Naive thymus-derived CD4-positive, alpha-beta T cell (primary cell): ENCODE data around the gene FOXP4. TPM values are rescaled to one million over a fixed set of nuclear protein-coding genes. Genes with fewer than 3 reads are reported as not detected.
A peak's percentile ranks its signal among the peaks of the same experiment; 100 is the strongest.

ENCODE experiments used
- ATAC-seq: fragments of 150-1000 bp; cut with Tn5 transposase; 2 replicates; pipeline ENCODE4 v1.10.0; 2021; ENCODE audit warnings: mild to moderate bottlenecking, moderate library complexity
- CTCF ChIA-PET: fragments of 350-600 bp; sonication (Branson Sonifier 250); formaldehyde crosslinking; loops from one replicate; lab custom pipeline; 2021; ENCODE audit warnings: antibody characterized with exemption; lab: Charles Lee
- POLR2A ChIA-PET: fragments of 350-600 bp; sonication (Branson Sonifier 250); formaldehyde crosslinking; loops from one replicate; lab custom pipeline; 2021; ENCODE audit warnings: antibody characterized with exemption, inconsistent platforms; lab: Charles Lee
- DNase-seq, 9 donors: peaks; one replicate each; pipeline versions ENCODE4 v3.0.0 to v3.0.0-alpha.2; 2020 to 2022; ENCODE audit warnings: mixed read lengths in 1 of 9
- H3K27ac ChIP-seq: one replicate; pipeline ENCODE4 v1.7.0; 2013; ENCODE audit warnings: mild to moderate bottlenecking, low read depth, low read length, moderate library complexity
- H3K27me3 ChIP-seq, 2 donors: one replicate each; pipeline ENCODE4 v1.7.0; 2013; ENCODE audit warnings: low read length in 2 of 2, mild to moderate bottlenecking in 2 of 2, moderate library complexity in 2 of 2; ENCODE audit not compliant: control insufficient read depth in 2 of 2, insufficient read depth in 2 of 2
- H3K36me3 ChIP-seq, 3 experiments: 1 replicate in 2 of 3; 2 replicates in 1 of 3; pipeline ENCODE4 v1.7.0; 2013; ENCODE audit warnings: low read length in 3 of 3, mild to moderate bottlenecking in 3 of 3, moderate library complexity in 1 of 3; ENCODE audit not compliant: insufficient read depth in 3 of 3, control insufficient read depth in 2 of 3
- H3K4me1 ChIP-seq, 2 donors: one replicate each; pipeline ENCODE4 v1.7.0; 2013; ENCODE audit warnings: low read length in 2 of 2, mild to moderate bottlenecking in 2 of 2, moderate library complexity in 1 of 2; ENCODE audit not compliant: control insufficient read depth in 2 of 2, insufficient read depth in 2 of 2
- H3K4me3 ChIP-seq: 2 replicates; pipeline ENCODE4 v1.7.0; 2013; ENCODE audit warnings: mild to moderate bottlenecking, low read length
- H3K9me3 ChIP-seq, 3 experiments: 1 replicate in 2 of 3; 2 replicates in 1 of 3; pipeline ENCODE4 v1.7.0; 2013; ENCODE audit warnings: low read length in 3 of 3; ENCODE audit not compliant: control insufficient read depth in 2 of 3
- H3K27ac Mint-ChIP-seq, 9 donors: one replicate each; pipeline ENCODE4 v1.8.0; 2020 to 2022; ENCODE audit warnings: mixed read lengths in 9 of 9, mild to moderate bottlenecking in 8 of 9, moderate library complexity in 5 of 9, inconsistent platforms in 2 of 9
- H3K27me3 Mint-ChIP-seq, 5 donors: one replicate each; pipeline ENCODE4 v1.8.0; 2021 to 2022; ENCODE audit warnings: mixed read lengths in 5 of 5, mild to moderate bottlenecking in 1 of 5
- H3K36me3 Mint-ChIP-seq, 5 donors: one replicate each; pipeline ENCODE4 v1.8.0; 2020 to 2022; ENCODE audit warnings: mixed read lengths in 5 of 5, mild to moderate bottlenecking in 3 of 5, inconsistent platforms in 1 of 5
- H3K4me1 Mint-ChIP-seq, 7 donors: one replicate each; pipeline ENCODE4 v1.8.0; 2020 to 2022; ENCODE audit warnings: mixed read lengths in 7 of 7, mild to moderate bottlenecking in 3 of 7, inconsistent platforms in 1 of 7
- H3K4me3 Mint-ChIP-seq, 10 donors: one replicate each; pipeline ENCODE4 v1.8.0; 2020 to 2022; ENCODE audit warnings: mild to moderate bottlenecking in 10 of 10, mixed read lengths in 10 of 10, moderate library complexity in 6 of 10, inconsistent platforms in 2 of 10
- H3K9me3 Mint-ChIP-seq, 11 donors: one replicate each; pipeline ENCODE4 v1.8.0; 2020 to 2022; ENCODE audit warnings: mixed read lengths in 11 of 11, mild to moderate bottlenecking in 4 of 11, inconsistent platforms in 1 of 11, moderate library complexity in 1 of 11
- intact Hi-C, 2 donors: fragments of 100-400 bp; cut with micrococcal nuclease; formaldehyde crosslinking; loops; one replicate each; pipeline ENCODE4 v1.15.1; 2023
- polyA plus RNA-seq, 2 donors: library from polyadenylated mRNA; unstranded; fragments of 300-500 nt; fragmentation: Illumina TruSeq; gene quantifications; one replicate each; pipeline ENCODE4 v1.2.3, GENCODE V29; 2021
- total RNA-seq, 6 experiments: library from RNA in 5 of 6; stranded (reverse) in 5 of 6; gene quantifications; 1 replicate in 5 of 6; 2 replicates in 1 of 6; pipeline ENCODE4 v1.2.3 and lab custom pipeline; 2021 to 2026

FOXP4 gene
- total and polyA plus RNA-seq, 7 experiments from 2014 or later, result 0.07 to 7.6 (median 4.4) TPM

DNA sequence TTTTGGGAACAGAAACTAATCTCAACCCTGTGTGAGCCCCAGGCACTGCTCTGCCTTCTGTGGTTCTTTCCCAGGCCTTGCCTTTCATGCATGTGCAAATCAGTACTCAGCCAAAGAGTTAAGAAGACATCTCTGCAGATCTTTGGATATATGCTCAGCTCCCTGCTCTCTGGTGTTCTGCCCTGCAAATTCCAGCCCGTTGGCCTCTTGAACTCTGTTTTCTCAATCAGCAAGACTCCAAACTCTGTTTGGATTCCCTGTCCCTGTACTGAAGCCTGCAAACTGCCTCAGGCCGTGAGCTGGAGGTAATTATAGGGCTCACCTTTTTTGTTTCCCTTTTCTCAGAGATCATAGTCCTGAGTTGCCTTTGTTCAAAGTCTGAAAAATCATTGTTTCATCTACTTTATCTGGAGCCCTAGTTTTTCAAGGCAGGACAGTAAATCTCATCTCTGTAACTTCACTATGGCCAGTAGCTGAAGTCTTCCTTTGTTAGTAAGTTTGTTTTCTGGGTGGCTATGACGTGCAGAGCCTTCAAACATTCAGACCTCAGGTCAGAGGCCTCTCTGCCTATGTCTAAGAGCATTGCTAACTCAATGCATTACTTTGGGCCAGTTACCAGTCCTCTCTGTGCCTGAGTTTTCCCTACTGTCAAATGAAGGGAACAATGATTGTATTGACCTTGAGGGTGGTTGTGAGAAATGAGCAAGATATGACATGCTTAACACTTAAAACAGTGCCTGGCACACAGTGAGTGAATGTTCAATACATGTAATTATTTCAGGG, 76.2 kb downstream of the FOXP4 start:
- no peak for ATAC-seq
- CTCF ChIA-PET, result no interaction called here

DNA sequence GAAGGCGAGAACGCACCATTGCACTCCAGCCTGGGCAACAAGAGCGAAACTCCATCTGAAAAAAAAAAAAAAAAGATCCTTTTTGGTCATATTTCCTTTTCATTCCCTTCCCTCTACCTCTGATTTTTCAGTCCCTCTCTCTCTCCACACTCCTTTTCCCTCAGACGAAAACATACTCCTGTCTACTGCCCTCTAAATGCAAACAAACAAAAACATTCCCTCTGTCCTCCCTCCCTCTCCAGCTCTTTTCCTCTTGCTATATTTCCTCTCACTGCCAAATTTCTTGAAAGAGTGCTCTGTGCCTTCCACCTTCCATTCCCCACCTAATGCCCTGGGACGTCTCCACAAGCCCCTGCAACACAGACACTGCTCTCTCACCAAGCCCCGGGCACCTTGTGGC, 77.1 kb downstream of the FOXP4 start:
- peaks cover 10 to 17% (median 12%) of the 10 kb centered on the region in 7 donors for H3K4me1 Mint-ChIP-seq
- peaks cover 0 to 27% (median 15%) of the 10 kb centered on the region in 5 donors for H3K27me3 Mint-ChIP-seq
- no peak overlapping the region for H3K4me3 ChIP-seq
- no peaks in the 10 kb centered on the region for H3K36me3 ChIP-seq
- intact Hi-C loops, result no loop called here
- peaks cover 0 to 7% (median 0%) of the 10 kb centered on the region in 3 experiments for H3K9me3 ChIP-seq
- POLR2A ChIA-PET, result no interaction called here
- H3K27ac ChIP-seq, result no peak overlapping the region
- H3K4me3 Mint-ChIP-seq, result no peak overlapping the region
- no peak overlapping the region for H3K27ac Mint-ChIP-seq
- H3K4me1 ChIP-seq, result peaks cover 0 to 13% of the 10 kb centered on the region in 2 donors
- peaks cover 0 to 2% of the 10 kb centered on the region in 2 donors for H3K27me3 ChIP-seq
- peaks cover 0 to 19% (median 8%) of the 10 kb centered on the region in 5 donors for H3K36me3 Mint-ChIP-seq
- H3K9me3 Mint-ChIP-seq, result peaks cover 2 to 43% (median 21%) of the 10 kb centered on the region in 11 donors
- ATAC-seq (no peak), DNase-seq (no peak)
- CTCF ChIA-PET, result no interaction called here

More for the DNA sequence above, 76.2 kb downstream of the FOXP4 start:
- no peaks in the 10 kb centered on the region for H3K36me3 ChIP-seq
- no peak for DNase-seq
- intact Hi-C loops, result no loop called here
- no peak overlapping the region for H3K4me3 Mint-ChIP-seq
- H3K36me3 Mint-ChIP-seq, result peaks cover 0 to 19% (median 8%) of the 10 kb centered on the region in 5 donors
- H3K27ac Mint-ChIP-seq, result no peak overlapping the region
- no peak overlapping the region for H3K4me3 ChIP-seq
- H3K4me1 Mint-ChIP-seq, result peaks cover 10 to 17% (median 12%) of the 10 kb centered on the region in 7 donors
- peaks cover 0 to 26% (median 15%) of the 10 kb centered on the region in 5 donors for H3K27me3 Mint-ChIP-seq
- POLR2A ChIA-PET, result no interaction called here
- peaks cover 0 to 7% (median 0%) of the 10 kb centered on the region in 3 experiments for H3K9me3 ChIP-seq
- H3K4me1 ChIP-seq, result peaks cover 0 to 13% of the 10 kb centered on the region in 2 donors
- H3K9me3 Mint-ChIP-seq, result peaks cover 2 to 43% (median 21%) of the 10 kb centered on the region in 11 donors
- H3K27me3 ChIP-seq, result peaks cover 0 to 2% of the 10 kb centered on the region in 2 donors
- no peak overlapping the region for H3K27ac ChIP-seq

DNA sequence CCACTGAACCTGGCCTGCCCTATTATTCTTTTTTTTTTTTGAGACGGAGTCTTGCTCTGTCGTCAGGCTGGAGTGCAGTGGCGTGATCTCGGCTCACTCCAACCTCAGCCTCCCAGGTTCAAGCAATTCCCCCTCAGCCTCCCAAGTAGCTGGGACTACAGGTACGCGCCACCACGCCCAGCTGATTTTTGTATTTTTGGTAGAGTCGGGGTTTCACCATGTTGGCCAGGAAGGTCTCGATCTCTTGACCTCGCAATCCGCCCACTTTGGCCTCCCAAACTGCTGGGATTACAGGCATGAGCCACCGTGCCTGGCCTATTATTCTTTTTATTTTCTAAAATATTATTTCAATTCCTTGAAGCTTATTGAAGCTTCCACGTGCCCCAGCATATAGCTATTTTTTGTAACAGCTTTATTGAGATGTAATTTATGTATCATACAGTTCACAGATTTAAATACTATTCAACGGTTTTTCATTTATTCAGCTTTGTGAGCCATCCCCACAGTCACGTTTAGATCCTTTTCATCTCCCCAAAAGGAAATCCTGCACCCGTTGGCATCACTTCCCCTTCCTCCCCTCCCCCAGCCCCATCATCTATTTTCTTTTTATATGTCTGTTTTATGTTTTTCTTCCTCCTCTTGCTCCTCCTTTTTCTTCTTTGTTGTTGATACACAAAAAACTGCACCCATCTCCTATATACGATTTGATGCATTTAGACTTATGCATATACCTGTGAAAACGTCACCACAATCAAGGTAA, 78.6 kb downstream of the FOXP4 start:
- H3K36me3 Mint-ChIP-seq, result peaks cover 0 to 19% (median 8%) of the 10 kb centered on the region in 5 donors
- Histone ChIP-seq H3K9me3 (peaks cover 0 to 7% (median 0%) of the 10 kb centered on the region in 3 experiments), H3K4me3 (no peak overlapping the region), H3K27me3 (peaks cover 0 to 2% of the 10 kb centered on the region in 2 donors), H3K27ac (no peak overlapping the region), H3K36me3 (no peaks in the 10 kb centered on the region), H3K4me1 (peaks cover 0 to 13% of the 10 kb centered on the region in 2 donors)
- CTCF ChIA-PET, result no interaction called here
- H3K4me1 Mint-ChIP-seq, result peaks cover 10 to 17% (median 12%) of the 10 kb centered on the region in 7 donors
- POLR2A ChIA-PET, result interaction anchor here (0.6 kb wide), 1 partner anchor 501 kb away, joined by 5 read pairs; no protein-coding TSS in a partner anchor
- peaks cover 2 to 43% (median 21%) of the 10 kb centered on the region in 11 donors for H3K9me3 Mint-ChIP-seq
- H3K4me3 Mint-ChIP-seq, result peak overlapping the region in 5 of 10 donors; percentile 8 to 56 (median 36)
- peak overlapping the region in 2 of 9 donors; percentile 3 to 24 for H3K27ac Mint-ChIP-seq
- intact Hi-C loops, result no loop called here
- no peak for ATAC-seq
- DNase-seq, result peak in 4 of 9 donors; percentile 13 to 34 (median 19)
- peaks cover 0 to 28% (median 15%) of the 10 kb centered on the region in 5 donors for H3K27me3 Mint-ChIP-seq

DNA sequence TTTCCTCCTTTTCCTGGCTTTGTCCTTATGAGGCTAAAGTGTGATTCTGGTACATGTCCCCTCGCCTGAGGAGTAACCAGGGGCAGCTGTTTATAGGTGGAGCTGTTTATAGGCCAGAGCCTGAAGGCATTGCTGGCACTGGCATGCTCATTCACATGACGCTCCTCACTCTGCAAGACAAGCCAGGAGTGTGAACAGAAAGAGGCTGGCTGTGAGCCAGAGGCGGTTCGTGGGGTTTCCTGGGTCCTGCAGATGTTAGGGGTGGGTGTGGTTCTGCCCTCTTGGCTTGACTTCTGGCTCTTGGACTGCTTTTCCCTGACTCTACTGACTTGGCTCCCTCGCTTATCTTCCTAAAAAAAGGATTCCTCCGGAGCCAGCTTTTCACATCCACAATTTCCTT, 79.3 kb downstream of the FOXP4 start:
- ChIA-PET POLR2A (no interaction called here), CTCF (no interaction called here)
- Histone ChIP-seq H3K27me3 (peaks cover 0 to 2% of the 10 kb centered on the region in 2 donors), H3K9me3 (peaks cover 0 to 7% (median 0%) of the 10 kb centered on the region in 3 experiments), H3K4me3 (no peak overlapping the region), H3K36me3 (no peaks in the 10 kb centered on the region), H3K27ac (no peak overlapping the region), H3K4me1 (peaks cover 0 to 13% of the 10 kb centered on the region in 2 donors)
- intact Hi-C loops, result no loop called here
- peaks cover 0 to 25% (median 12%) of the 10 kb centered on the region in 5 donors for H3K27me3 Mint-ChIP-seq
- H3K9me3 Mint-ChIP-seq, result peaks cover 2 to 40% (median 21%) of the 10 kb centered on the region in 11 donors
- H3K4me3 Mint-ChIP-seq, result peak overlapping the region in 5 of 10 donors; percentile 8 to 56 (median 36)
- peaks cover 0 to 19% (median 8%) of the 10 kb centered on the region in 5 donors for H3K36me3 Mint-ChIP-seq
- H3K27ac Mint-ChIP-seq, result peak overlapping the region in 2 of 9 donors; percentile 24 to 46
- ATAC-seq, result peak; percentile 20
- H3K4me1 Mint-ChIP-seq, result peaks cover 10 to 17% (median 12%) of the 10 kb centered on the region in 7 donors
- peak in 1 of 9 donors; percentile 16 for DNase-seq

DNA sequence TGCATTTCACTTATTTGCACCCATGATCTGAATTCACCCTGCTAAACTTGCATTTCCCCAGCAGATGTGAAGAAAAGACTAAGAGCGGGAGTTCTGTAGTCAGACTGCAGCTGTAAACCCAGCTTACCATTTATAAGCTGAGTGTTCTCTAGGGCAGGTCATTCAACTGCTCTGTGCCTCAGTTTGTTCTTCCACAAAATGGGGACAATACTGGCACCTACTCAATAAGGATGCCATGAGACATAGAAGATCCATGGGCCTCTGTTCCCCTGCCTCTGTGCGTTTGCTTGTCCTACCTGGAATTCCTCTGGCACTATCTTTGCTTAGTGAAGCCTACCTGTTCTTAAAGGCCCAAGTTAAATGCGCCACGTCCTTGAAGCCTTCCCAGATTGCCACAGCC, 79.8 kb downstream of the FOXP4 start:
- Histone ChIP-seq H3K27me3 (peaks cover 0 to 2% of the 10 kb centered on the region in 2 donors), H3K4me3 (no peak overlapping the region), H3K4me1 (peaks cover 0 to 13% of the 10 kb centered on the region in 2 donors), H3K36me3 (no peaks in the 10 kb centered on the region), H3K9me3 (peaks cover 0 to 3% (median 0%) of the 10 kb centered on the region in 3 experiments), H3K27ac (no peak overlapping the region)
- POLR2A ChIA-PET, result no interaction called here
- CTCF ChIA-PET, result no interaction called here
- ATAC-seq, result no peak
- Mint-ChIP-seq H3K4me3 (peak overlapping the region in 2 of 10 donors; percentile 56), H3K36me3 (peaks cover 0 to 19% (median 8%) of the 10 kb centered on the region in 5 donors), H3K27ac (no peak overlapping the region), H3K4me1 (peaks cover 10 to 17% (median 12%) of the 10 kb centered on the region in 7 donors), H3K27me3 (peaks cover 0 to 23% (median 8%) of the 10 kb centered on the region in 5 donors), H3K9me3 (peaks cover 2 to 34% (median 21%) of the 10 kb centered on the region in 11 donors)
- DNase-seq, result no peak
- intact Hi-C loops, result no loop called here

DNA sequence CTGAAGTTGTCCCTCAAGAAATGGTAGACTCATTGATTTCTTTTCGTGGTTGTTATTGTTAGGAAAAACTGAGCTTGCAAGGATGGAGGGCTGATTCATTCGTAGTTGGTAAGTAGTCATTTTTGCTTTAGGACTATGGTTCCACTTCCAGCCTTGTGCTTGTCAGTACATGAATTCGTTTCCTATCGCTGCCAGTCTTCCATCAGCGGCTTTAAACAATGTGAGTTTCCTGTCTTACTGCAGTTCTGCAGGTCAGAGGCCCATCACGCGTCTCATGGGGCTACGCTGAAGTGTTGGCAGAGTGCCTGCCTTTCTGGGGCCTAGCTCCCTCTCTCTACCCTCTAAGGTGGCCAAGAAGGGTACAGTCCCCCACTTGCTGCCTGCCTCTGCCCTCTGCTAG, 80.7 kb downstream of the FOXP4 start:
- peaks cover 0 to 13% of the 10 kb centered on the region in 2 donors for H3K4me1 ChIP-seq
- peak overlapping the region in 1 of 9 donors; percentile 21 for H3K27ac Mint-ChIP-seq
- H3K9me3 Mint-ChIP-seq, result peaks cover 0 to 25% (median 12%) of the 10 kb centered on the region in 11 donors
- CTCF ChIA-PET, result interaction anchor here (0.6 kb wide), 1 partner anchor 1759 kb away, joined by 3 read pairs; no protein-coding TSS in a partner anchor
- H3K4me3 Mint-ChIP-seq, result peak overlapping the region in 1 of 10 donors; percentile 6
- peaks cover 0 to 22% (median 6%) of the 10 kb centered on the region in 5 donors for H3K27me3 Mint-ChIP-seq
- H3K9me3 ChIP-seq, result no peaks in the 10 kb centered on the region
- peaks cover 0 to 2% of the 10 kb centered on the region in 2 donors for H3K27me3 ChIP-seq
- POLR2A ChIA-PET, result interaction anchor here (0.7 kb wide), 1 partner anchor 196 kb away, joined by 3 read pairs; no protein-coding TSS in a partner anchor
- no peak overlapping the region for H3K27ac ChIP-seq
- ATAC-seq, result no peak
- no peak for DNase-seq
- intact Hi-C loops, result no loop called here
- peaks cover 10 to 17% (median 12%) of the 10 kb centered on the region in 7 donors for H3K4me1 Mint-ChIP-seq
- no peak overlapping the region for H3K4me3 ChIP-seq
- H3K36me3 ChIP-seq, result no peaks in the 10 kb centered on the region
- peaks cover 0 to 10% (median 8%) of the 10 kb centered on the region in 5 donors for H3K36me3 Mint-ChIP-seq
